Esophagus squamous epithelium (tissue), 4 donors: Measurements from ENCODE around the gene BCLAF3.

ENCODE experiments used
- CTCF ChIP-seq, 6 experiments: fragments of 450-650 bp in 4 of 6; fragments of 200-600 bp in 2 of 6; sonication (generic) in 2 of 6; IDR thresholded peaks; one replicate each; pipeline ENCODE4 v1.5.1; 2016 to 2019; ENCODE audit warnings: antibody characterized with exemption in 6 of 6, mild to moderate bottlenecking in 4 of 6, moderate library complexity in 4 of 6
- POLR2A ChIP-seq, 4 donors: fragments of 450-650 bp; IDR thresholded peaks; one replicate each; pipeline ENCODE4 v1.6.1; 2017; ENCODE audit warnings: antibody characterized with exemption in 4 of 4, mild to moderate bottlenecking in 4 of 4, moderate library complexity in 3 of 4

- TF ChIP-seq CTCF (IDR thresholded peaks at IDR 0.05) (no peak), POLR2A (IDR thresholded peaks at IDR 0.05) (no peak)
Observed at GRCh38 chrX:19966056-19966455, 24.8 kb downstream of the BCLAF3 start.
